Measurements from ENCODE around the gene CXCR4. TPM values are rescaled to one million over a fixed set of nuclear protein-coding genes. Genes with fewer than 3 reads are reported as not detected.

CXCR4 gene
- 100 to 1,000 TPM; 221 to 338 TPM for total RNA-seq

DNA sequence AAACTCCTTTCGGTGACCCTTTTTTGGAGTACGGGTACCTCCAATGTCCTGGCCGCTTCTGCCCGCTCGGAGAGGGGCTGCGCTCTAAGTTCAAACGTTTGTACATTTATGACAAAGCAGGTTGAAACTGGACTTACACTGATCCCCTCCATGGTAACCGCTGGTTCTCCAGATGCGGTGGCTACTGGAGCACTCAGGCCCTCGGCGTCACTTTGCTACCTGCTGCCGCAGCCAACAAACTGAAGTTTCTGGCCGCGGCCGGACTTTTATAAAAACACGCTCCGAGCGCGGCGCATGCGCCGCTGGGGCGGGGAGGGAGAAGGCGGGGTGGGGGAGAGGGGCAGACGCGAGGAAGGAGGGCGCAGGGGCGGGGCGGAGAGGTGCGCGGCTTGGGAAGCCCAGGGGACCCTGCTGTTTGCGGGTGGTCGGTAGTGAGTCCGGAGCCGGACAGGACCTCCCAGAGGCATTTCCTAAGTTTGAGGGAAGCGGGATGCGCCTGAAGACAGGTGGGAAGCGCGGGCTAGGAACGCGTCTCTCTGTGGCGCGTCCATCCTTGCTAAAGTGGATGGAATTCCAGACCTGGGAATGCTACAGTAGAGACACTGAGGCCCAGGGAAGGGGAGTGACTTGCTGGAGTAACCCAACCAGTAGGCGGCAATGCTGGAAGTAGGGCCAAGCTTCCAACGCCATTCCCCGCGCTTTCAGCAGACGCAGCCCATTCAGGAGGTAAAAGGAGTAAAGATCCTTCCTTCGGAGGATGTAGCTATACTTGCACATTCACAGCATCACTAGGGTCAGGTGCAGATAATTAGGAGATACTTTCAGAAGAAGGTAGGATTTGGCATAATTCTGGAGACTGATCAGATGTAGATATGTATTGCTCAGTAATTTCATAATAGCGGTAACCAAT is at the start of gene CXCR4:
Gene CXCR4 (minus strand): TSS at position 241 of the 910 bp plus-strand sequence. CDS start 89 bp downstream, at position 152.
- H3K27me3 Mint-ChIP-seq (ENCODE audit: low read depth): peaks cover 9% of the 10 kb centered on the region

DNA sequence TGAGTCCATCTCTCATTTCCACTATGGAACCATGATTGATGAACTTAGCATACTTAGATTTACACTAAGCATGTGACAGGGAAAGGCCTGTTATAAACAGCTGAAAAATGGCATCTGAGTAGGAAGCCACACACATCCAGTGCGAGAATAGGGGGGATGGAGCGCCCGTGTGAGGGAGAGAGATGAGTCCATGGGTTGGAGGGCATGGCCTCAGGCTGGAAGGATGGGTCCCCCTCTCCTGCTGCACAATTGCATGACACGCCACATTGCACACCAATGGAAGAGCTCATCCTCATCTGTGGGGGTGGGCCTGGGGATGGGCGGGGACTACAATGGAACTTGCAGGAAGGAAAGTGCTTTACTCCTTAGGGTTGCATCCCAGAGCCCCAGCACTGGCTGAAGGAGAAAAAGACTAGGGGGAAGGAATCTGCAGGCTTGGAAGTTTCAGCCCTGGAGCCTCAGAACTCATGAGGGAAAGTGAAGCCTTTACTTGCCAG is 46.4 kb upstream of the CXCR4 start:
- Mint-ChIP-seq H3K27ac (no peak overlapping the region), H3K9me3 (no peaks in the 10 kb centered on the region), H3K4me1 (ENCODE audit: low read depth) (peaks cover 13% of the 10 kb centered on the region), H3K36me3 (ENCODE audit: insufficient read depth in 2 of 2) (no peaks in the 10 kb centered on the region), H3K27me3 (ENCODE audit: low read depth) (no peaks in the 10 kb centered on the region), H3K4me3 (no peak overlapping the region)
- DNase-seq (no peak), ATAC-seq (replicated peaks in 1 of 2) (no peak)

More for the DNA sequence above, at the start of gene CXCR4:
- Mint-ChIP-seq H3K9me3 (no peaks in the 10 kb centered on the region), H3K36me3 (ENCODE audit: insufficient read depth in 2 of 2) (peaks cover 27 to 32% of the 10 kb centered on the region in 2 donors), H3K27ac (peak within 1 kb of the TSS; percentile 97), H3K4me1 (ENCODE audit: low read depth) (peaks cover 64% of the 10 kb centered on the region), H3K4me3 (peak within 1 kb of the TSS; percentile 89 to 95)
- ATAC-seq (replicated peaks in 1 of 2) (peak; percentile 37 to 48), DNase-seq (peak; percentile 89 to 95)

DNA sequence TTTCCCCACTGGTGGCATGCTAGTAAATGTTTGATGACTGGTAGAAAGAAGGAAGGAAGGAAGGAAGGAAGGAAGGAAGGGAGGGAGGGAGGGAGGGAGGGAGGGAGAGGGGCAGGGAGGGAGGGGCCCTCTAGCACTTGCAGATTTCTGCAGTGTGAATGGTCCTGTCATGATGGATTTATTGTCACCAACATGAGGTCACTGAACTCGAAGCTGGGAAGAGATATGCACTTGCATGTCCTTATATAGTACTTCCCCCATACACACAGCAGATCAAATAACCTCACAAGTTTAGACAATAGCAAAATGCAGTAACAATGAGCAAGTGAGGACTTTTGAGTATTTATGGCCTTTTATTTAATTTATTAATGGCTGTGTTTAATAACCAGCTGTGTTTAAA is 44.5 kb upstream of the CXCR4 start:
- no peaks in the 10 kb centered on the region for H3K27me3 Mint-ChIP-seq (ENCODE audit: low read depth)
- no peak overlapping the region for H3K27ac Mint-ChIP-seq
- H3K4me3 Mint-ChIP-seq: no peak overlapping the region
- peaks cover 13% of the 10 kb centered on the region for H3K4me1 Mint-ChIP-seq (ENCODE audit: low read depth)
- no peak for ATAC-seq (replicated peaks in 1 of 2)
- no peaks in the 10 kb centered on the region for H3K9me3 Mint-ChIP-seq
- DNase-seq: no peak
- H3K36me3 Mint-ChIP-seq (ENCODE audit: insufficient read depth in 2 of 2): no peaks in the 10 kb centered on the region

DNA sequence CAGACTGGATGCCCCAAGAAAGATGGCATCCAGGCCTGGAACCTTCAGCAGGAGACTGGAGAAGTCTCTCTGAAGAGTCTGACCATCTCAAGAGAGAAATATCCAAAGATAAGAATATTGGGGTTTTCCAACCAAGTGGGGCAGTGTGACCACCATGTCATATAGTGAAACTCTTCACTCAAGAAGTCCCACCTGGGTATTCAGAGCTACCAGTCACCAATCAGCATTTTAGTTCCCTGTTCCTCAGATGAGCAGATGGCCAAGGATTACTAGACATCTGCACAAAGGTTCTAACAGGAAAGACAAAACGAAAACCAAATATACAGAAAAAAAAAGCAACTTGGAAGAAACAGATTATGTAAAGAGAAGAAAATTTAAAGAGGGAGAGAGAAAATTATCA is 38.5 kb upstream of the CXCR4 start:
- no peaks in the 10 kb centered on the region for H3K27me3 Mint-ChIP-seq (ENCODE audit: low read depth)
- ATAC-seq (replicated peaks in 1 of 2) (no peak), DNase-seq (no peak)
- H3K4me1 Mint-ChIP-seq (ENCODE audit: low read depth): peaks cover 10% of the 10 kb centered on the region
- H3K27ac Mint-ChIP-seq: no peak overlapping the region
- H3K4me3 Mint-ChIP-seq: no peak overlapping the region
- no peaks in the 10 kb centered on the region for H3K9me3 Mint-ChIP-seq
- H3K36me3 Mint-ChIP-seq (ENCODE audit: insufficient read depth in 2 of 2): no peaks in the 10 kb centered on the region

DNA sequence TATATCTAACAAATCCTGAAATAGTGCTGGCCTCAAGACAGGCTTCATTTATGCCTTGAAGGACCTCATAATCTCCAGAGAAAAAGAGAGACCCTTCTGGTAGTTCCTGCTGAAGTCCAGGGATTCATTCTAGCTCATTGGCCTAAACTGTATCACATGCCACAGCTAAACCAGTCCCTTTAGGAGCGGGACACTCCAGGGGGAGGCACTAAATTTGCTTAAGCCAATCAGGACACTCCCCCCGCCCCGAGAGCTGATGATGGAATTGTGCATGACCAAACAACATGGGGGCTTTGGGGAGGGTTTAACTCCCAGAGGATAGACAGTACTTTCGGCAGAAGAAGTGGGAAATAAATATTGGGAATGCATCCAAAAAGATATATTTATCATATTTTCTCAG is 36.4 kb upstream of the CXCR4 start:
- DNase-seq (no peak), ATAC-seq (replicated peaks in 1 of 2) (no peak)
- Mint-ChIP-seq H3K27me3 (ENCODE audit: low read depth) (no peaks in the 10 kb centered on the region), H3K36me3 (ENCODE audit: insufficient read depth in 2 of 2) (no peaks in the 10 kb centered on the region), H3K4me1 (ENCODE audit: low read depth) (peaks cover 18% of the 10 kb centered on the region), H3K27ac (no peak overlapping the region), H3K4me3 (no peak overlapping the region), H3K9me3 (peaks cover 0 to 2% of the 10 kb centered on the region in 2 donors)

DNA sequence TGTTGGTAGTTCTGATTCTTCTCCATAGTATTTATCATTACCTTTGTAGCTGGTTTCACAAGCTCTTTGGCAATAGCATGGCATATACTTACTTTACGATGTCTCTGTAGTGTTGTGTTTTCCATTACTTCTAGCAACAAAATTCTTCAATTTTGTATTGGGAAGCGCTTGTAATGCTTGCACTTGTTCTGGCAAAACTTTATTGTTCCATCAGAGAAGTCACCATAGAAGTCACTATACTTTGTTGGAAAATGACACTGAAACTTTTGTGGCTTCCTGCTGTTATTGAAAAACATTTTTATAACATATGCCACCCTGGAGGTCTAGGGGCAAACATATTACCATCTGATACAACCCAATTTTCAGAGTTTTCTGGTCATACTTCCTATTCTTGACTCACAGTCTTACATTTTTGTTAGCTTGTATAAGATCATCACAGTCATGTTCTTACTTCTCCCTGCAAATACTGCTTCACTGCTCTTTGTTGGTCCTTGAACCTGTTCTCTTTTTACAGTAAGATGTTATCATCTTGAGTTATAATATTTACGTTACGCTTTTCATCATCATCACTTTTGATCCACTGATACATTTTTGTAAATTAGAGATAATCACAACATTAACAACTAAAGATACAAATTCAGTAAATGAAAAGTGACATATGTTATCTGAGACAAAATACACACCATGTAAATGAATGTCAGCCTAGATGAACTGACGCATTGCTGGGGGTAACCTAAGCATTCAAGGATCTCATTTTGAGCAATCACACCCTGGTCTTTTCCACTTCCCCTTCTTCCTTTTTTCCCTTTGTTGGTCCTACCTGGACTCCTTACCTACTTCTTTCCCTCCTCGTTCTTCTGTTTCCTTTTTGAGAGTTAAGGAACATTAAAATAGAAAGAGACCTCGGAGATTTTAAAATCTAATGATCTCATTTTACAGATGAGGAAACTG is 33.3 kb upstream of the CXCR4 start:
- H3K36me3 Mint-ChIP-seq (ENCODE audit: insufficient read depth in 2 of 2): peaks cover 0 to 2% of the 10 kb centered on the region in 2 donors
- DNase-seq (no peak), ATAC-seq (replicated peaks in 1 of 2) (peak in 1 of 2 donors; percentile 26)
- H3K4me3 Mint-ChIP-seq: peak overlapping the region in 1 of 2 donors; percentile 28
- peaks cover 3 to 6% of the 10 kb centered on the region in 2 donors for H3K9me3 Mint-ChIP-seq
- no peaks in the 10 kb centered on the region for H3K27me3 Mint-ChIP-seq (ENCODE audit: low read depth)
- peak overlapping the region; percentile 7 for H3K27ac Mint-ChIP-seq
- peaks cover 22% of the 10 kb centered on the region for H3K4me1 Mint-ChIP-seq (ENCODE audit: low read depth)

DNA sequence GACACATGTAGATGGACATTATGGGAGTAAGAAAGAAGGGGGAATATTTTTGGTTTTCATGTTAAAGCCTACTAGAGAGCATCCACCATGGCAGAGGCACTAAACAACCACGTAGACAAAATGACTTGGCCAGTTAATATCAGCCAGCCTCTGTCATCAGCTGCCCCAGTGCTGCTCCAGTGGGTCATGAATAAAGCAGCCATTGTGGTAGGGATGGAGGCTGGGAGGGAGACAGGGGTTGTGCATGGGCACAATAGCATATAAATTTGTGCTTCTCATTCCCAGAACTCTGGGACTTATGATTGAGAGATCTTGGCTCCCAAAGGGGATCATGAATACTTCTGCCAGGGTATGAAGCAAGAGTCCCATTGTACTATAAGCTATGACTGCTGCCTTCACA is 31.1 kb upstream of the CXCR4 start:
- no peak for DNase-seq
- H3K9me3 Mint-ChIP-seq: peaks cover 3 to 6% of the 10 kb centered on the region in 2 donors
- peaks cover 0 to 2% of the 10 kb centered on the region in 2 donors for H3K36me3 Mint-ChIP-seq (ENCODE audit: insufficient read depth in 2 of 2)
- H3K27me3 Mint-ChIP-seq (ENCODE audit: low read depth): no peaks in the 10 kb centered on the region
- peaks cover 22% of the 10 kb centered on the region for H3K4me1 Mint-ChIP-seq (ENCODE audit: low read depth)
- H3K27ac Mint-ChIP-seq: no peak overlapping the region
- ATAC-seq (replicated peaks in 1 of 2): no peak
- H3K4me3 Mint-ChIP-seq: no peak overlapping the region

DNA sequence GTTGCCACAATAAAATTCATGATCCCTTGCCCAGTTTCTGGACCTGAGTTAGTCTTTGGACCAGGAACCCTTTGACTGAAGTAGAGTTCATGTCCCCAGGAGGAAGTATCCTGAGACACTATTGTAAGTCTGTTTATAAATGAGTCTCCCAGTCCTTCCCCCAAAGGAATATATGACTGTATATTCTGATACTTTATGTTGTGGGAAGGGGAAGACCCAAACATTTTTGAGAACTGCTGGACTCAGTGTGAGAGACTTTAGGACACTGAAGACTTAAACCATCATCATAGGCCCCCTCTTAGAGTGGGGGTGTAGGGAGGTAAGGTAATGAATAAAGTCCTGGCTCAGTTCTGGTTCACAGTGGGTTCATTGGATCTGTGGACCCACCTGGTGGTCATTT is 28.6 kb upstream of the CXCR4 start:
- H3K9me3 Mint-ChIP-seq: peaks cover 3 to 6% of the 10 kb centered on the region in 2 donors
- peak overlapping the region in 1 of 2 donors; percentile 16 for H3K4me3 Mint-ChIP-seq
- no peak overlapping the region for H3K27ac Mint-ChIP-seq
- peaks cover 22% of the 10 kb centered on the region for H3K4me1 Mint-ChIP-seq (ENCODE audit: low read depth)
- H3K27me3 Mint-ChIP-seq (ENCODE audit: low read depth): peaks cover 15% of the 10 kb centered on the region
- H3K36me3 Mint-ChIP-seq (ENCODE audit: insufficient read depth in 2 of 2): peaks cover 0 to 2% of the 10 kb centered on the region in 2 donors
- ATAC-seq (replicated peaks in 1 of 2) (peak; percentile 63 to 82), DNase-seq (no peak)

DNA sequence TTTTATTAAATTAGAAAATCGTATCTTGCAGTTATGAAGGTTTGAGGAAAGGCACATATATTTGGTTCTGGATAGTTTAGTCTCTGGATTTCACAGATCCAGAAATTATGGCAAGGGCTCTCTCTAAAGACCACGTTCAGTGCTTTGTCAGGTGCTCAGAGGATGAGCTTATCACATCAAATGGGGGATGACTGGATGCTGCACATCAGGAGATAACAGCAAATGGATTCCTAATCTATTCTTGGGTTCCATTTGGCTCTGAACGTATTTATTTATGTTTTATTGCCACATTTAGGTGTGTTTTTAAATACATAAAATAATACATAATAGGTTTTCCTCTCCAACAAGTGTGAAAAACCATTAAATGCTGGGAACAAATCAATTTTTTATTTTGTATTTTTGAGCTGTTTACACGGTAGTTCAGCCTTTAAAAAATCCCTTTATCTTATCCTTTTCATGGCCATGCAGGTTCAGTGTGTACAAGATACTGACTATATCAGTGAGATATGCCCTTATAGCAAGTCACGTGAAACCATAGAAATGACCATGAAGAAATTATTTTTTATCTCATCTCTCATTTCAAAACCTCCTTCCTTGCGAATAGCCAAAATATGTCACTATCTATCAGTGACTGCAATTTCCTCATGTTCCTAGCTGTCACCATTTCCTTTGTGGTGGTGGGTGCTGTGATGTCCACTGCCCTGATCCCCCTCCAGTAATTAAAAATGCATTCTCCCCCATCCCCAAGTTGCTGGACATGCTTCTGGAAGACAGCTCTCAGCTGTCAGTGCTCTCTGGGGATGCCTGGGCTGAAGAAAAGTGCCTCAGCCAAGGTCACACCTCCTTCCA is 25.9 kb upstream of the CXCR4 start:
- H3K9me3 Mint-ChIP-seq: peaks cover 3% of the 10 kb centered on the region in 2 donors
- no peak overlapping the region for H3K4me3 Mint-ChIP-seq

DNA sequence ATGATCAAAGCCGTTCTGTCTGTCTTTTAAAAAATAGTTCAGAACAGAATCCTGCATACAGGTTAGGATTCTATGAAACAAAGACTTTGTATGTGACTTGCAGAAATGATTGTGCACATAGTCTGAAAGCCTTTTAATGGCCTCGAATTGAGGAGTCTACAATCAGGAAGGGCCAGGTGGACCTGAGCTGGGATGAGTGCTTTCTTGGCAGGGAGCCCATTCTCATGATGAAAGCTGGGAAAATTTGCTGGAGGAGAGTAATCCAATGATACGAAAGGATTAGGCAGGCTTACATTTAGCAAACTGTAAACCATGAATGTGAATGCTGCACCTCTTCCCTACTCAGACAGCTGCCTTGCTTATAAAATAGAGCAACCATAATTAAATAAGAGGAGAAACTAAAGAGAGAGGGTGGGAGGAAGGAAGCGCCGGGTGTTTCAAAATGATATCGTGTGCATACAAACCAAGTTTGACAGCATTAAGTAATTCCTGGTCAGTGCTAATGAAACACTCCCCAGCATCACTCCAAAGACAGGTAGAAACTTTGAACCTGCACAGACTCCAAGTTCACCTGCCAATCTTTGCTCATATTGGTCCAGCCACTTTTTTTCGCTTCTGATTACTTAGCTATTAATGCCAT is 23.7 kb upstream of the CXCR4 start:
- Mint-ChIP-seq H3K36me3 (ENCODE audit: insufficient read depth in 2 of 2) (peaks cover 0 to 2% of the 10 kb centered on the region in 2 donors), H3K9me3 (no peaks in the 10 kb centered on the region), H3K4me1 (ENCODE audit: low read depth) (peaks cover 52% of the 10 kb centered on the region), H3K27me3 (ENCODE audit: low read depth) (peaks cover 48% of the 10 kb centered on the region), H3K27ac (no peak overlapping the region), H3K4me3 (no peak overlapping the region)
- DNase-seq: no peak
- ATAC-seq (replicated peaks in 1 of 2): no peak

More for the DNA sequence above, 25.9 kb upstream of the CXCR4 start:
- no peak overlapping the region for H3K27ac Mint-ChIP-seq
- H3K4me1 Mint-ChIP-seq (ENCODE audit: low read depth): peaks cover 32% of the 10 kb centered on the region
- DNase-seq (no peak), ATAC-seq (replicated peaks in 1 of 2) (no peak)
- H3K36me3 Mint-ChIP-seq (ENCODE audit: insufficient read depth in 2 of 2): peaks cover 0 to under 1% of the 10 kb centered on the region in 2 donors
- peaks cover 26% of the 10 kb centered on the region for H3K27me3 Mint-ChIP-seq (ENCODE audit: low read depth)

DNA sequence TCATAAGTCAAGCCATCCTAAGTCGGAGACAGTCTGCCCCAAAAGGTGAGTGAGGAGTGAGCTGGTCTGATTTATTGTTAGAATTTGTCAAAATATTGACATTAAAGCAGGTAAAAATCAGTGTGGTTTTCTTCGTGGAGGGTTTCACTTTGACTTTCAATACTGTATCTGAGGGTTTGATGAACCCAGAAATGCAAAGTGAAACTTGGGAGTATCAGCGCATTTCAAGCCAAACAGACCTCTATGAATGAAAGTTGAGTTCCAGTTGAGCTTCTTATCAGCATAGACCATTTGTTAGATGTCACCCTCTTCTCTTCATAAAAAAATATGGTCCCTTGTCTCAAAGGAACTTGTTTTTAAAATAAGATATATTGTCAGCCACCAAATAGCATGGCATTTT is 21.7 kb upstream of the CXCR4 start:
- Mint-ChIP-seq H3K27ac (no peak overlapping the region), H3K27me3 (ENCODE audit: low read depth) (peaks cover 49% of the 10 kb centered on the region), H3K9me3 (no peaks in the 10 kb centered on the region), H3K4me3 (peak overlapping the region; percentile 43 to 69), H3K4me1 (ENCODE audit: low read depth) (peaks cover 70% of the 10 kb centered on the region), H3K36me3 (ENCODE audit: insufficient read depth in 2 of 2) (peaks cover 0 to 2% of the 10 kb centered on the region in 2 donors)
- ATAC-seq (replicated peaks in 1 of 2) (no peak), DNase-seq (no peak)

DNA sequence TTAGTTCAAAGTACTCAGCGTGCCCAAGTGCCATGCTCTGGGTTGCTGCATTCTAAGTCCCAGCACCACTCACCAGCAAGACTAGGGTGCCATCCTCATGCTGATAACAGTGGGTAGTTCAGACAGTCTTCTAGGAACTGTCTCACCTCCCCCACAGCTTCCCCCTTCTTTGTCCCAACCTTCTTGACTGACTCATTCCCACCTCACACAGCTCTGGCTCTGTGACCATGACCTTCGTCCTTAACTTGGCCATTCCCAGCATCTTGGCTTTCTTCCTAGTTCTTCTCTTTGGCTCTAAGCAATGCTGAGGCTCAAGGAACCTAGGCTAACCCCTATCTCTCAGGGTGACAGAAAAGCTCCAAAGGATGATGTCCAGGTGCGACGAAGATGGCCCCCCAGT is 20.0 kb upstream of the CXCR4 start:
- ATAC-seq (replicated peaks in 1 of 2) (no peak), DNase-seq (no peak)
- Mint-ChIP-seq H3K27me3 (ENCODE audit: low read depth) (peaks cover 47% of the 10 kb centered on the region), H3K4me3 (peak overlapping the region in 1 of 2 donors; percentile 65), H3K9me3 (peaks cover 0 to 2% of the 10 kb centered on the region in 2 donors), H3K36me3 (ENCODE audit: insufficient read depth in 2 of 2) (peaks cover 1 to 2% of the 10 kb centered on the region in 2 donors), H3K4me1 (ENCODE audit: low read depth) (peaks cover 86% of the 10 kb centered on the region), H3K27ac (no peak overlapping the region)
